Epithelial cell of proximal tubule (primary cell): ENCODE results near the gene MTOR. TPM values are rescaled to one million over a fixed set of nuclear protein-coding genes. Genes with fewer than 3 reads are reported as not detected.

Source experiments
- DNase-seq: peaks from one replicate; pipeline ENCODE4 v3.0.0-alpha.2; 2011; ENCODE audit warnings: low read depth
- H3K4me3 ChIP-seq: 2 replicates; pipeline ENCODE4 v1.5.1; 2011; ENCODE audit warnings: low read depth, mild to moderate bottlenecking, low read length
- CTCF ChIP-seq: conservative IDR thresholded peaks from 2 replicates; pipeline ENCODE4 v1.5.1; 2012; ENCODE audit warnings: low read depth, mild to moderate bottlenecking, low read length
- total RNA-seq: library from RNA; depleted of rRNA; stranded (reverse); fragments of >200 nt; gene quantifications from 2 replicates; pipeline ENCODE4 v1.2.3, GENCODE V29; 2015

The MTOR gene
- total RNA-seq, 1 donor from 2014 or later: 34.2 TPM

GRCh38 chr1:11245248-11245647 lies 17.1 kb downstream of the MTOR start:
- TF ChIP-seq CTCF: no peak
- no peak overlapping the region for H3K4me3 ChIP-seq

GRCh38 chr1:11238311-11238710 lies 24.0 kb downstream of the MTOR start:
- TF ChIP-seq CTCF: no peak
- H3K4me3 ChIP-seq: no peak overlapping the region
- DNase-seq: no peak

More at GRCh38 chr1:11245248-11245647, 17.1 kb downstream of the MTOR start:
- DNase-seq: no peak

- H3K4me3 ChIP-seq: no peak overlapping the region
- no peak for DNase-seq
- TF ChIP-seq CTCF: no peak
Observed at GRCh38 chr1:11237356-11237755, 25.0 kb downstream of the MTOR start.

- no peak for DNase-seq
- H3K4me3 ChIP-seq: no peak overlapping the region
- no peak for TF ChIP-seq CTCF
Observed at GRCh38 chr1:11233208-11233607, 29.1 kb downstream of the MTOR start.

- H3K4me3 ChIP-seq: no peak overlapping the region
- TF ChIP-seq CTCF: no peak
- no peak for DNase-seq
Observed at GRCh38 chr1:11229203-11229602, 33.1 kb downstream of the MTOR start.

- H3K4me3 ChIP-seq: no peak overlapping the region
- no peak for DNase-seq
- TF ChIP-seq CTCF: no peak
Observed at GRCh38 chr1:11227106-11228077, 35.0 kb downstream of the MTOR start.
